Osteocyte (in vitro differentiated cells): ENCODE results near the gene ACR. TPM values are rescaled to one million over a fixed set of nuclear protein-coding genes. Genes with fewer than 3 reads are reported as not detected.

ENCODE experiments used
- DNase-seq: peaks from one replicate; pipeline ENCODE4 v3.0.0; 2021; ENCODE audit warnings: mixed read lengths; ENCODE audit not compliant: unreplicated experiment; ENCODE audit errors: extremely low spot score
- H3K27ac Mint-ChIP-seq: one replicate; pipeline ENCODE4 v1.8.0; 2021; ENCODE audit warnings: mild to moderate bottlenecking, mixed read lengths; ENCODE audit not compliant: unreplicated experiment
- H3K27me3 Mint-ChIP-seq: one replicate; pipeline ENCODE4 v1.8.0; 2021; ENCODE audit warnings: mixed read lengths; ENCODE audit not compliant: unreplicated experiment
- H3K36me3 Mint-ChIP-seq: one replicate; pipeline ENCODE4 v1.8.0; 2021; ENCODE audit warnings: mixed read lengths; ENCODE audit not compliant: unreplicated experiment
- H3K4me1 Mint-ChIP-seq: one replicate; pipeline ENCODE4 v1.8.0; 2021; ENCODE audit warnings: mixed read lengths; ENCODE audit not compliant: unreplicated experiment
- H3K4me3 Mint-ChIP-seq: one replicate; pipeline ENCODE4 v1.8.0; 2021; ENCODE audit warnings: mild to moderate bottlenecking, moderate library complexity, mixed read lengths; ENCODE audit not compliant: unreplicated experiment
- H3K9me3 Mint-ChIP-seq: one replicate; pipeline ENCODE4 v1.8.0; 2021; ENCODE audit warnings: mixed read lengths; ENCODE audit not compliant: unreplicated experiment
- long read RNA-seq: library from polyadenylated mRNA; unstranded; transcript quantifications from one replicate; pipeline ENCODE4 v2.0.0, GENCODE V29; 2021
- total RNA-seq: library from RNA; stranded (reverse); gene quantifications from 2 replicates; pipeline ENCODE4 v1.2.1, GENCODE V29; 2021
- TF ChIP-seq, protein P1 (sequence below): fragments of 200-600 bp; sonication (generic); IDR thresholded peaks from 2 replicates; pipeline ENCODE4 v1.5.0; 2021; ENCODE audit warnings: antibody characterized with exemption, mild to moderate bottlenecking, moderate library complexity

The ACR gene
- not detected in 2 replicates for total RNA-seq
- long read RNA-seq = 0 reads

DNA sequence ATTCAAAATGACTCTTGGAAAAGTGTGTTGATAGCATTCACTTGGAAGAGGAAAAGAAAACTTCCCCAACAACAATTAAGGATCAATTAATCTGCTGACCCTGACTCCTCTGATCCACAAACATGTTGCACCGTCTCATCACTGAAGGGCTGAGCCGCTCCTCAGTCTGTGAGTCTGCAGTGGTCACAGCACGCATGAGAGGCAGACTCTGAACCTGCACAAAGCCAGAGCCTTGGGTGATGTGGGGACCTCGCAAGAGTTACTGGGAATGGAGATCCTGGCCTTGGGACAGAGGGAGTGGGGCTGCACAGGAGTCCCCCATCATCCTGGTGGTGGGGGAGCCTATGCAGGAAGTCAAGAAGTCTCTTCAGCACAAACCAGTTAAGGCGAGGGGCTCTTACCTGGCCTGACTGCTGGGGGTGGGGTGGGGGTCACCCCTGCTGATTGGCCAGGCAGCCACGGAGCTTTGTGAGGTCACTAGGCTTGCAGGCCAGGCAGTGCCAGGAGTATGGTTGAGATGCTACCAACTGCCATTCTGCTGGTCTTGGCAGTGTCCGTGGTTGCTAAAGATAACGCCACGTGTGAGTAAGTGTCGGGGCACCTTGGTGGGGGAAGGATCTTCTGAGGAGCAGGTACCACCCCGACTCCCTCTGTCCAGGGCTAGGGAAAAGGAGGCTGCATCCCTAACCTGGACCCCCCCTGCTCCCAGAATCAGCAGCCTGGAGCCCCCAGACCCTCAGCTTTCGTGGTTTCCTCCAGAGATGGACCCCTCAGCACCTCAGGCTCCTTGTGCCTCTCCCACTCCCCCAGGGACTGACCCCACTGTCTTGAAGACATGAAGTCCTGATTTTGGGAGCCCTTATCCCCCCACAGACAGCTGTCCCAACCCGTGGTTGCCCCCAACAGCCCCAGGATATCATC lies at the start of gene ACR:
Gene ACR, plus strand, starts transcription at position 477 of the 921 bp plus-strand sequence. Its CDS starts 32 bp downstream, at position 509.
- Mint-ChIP-seq H3K4me1 (peaks cover 5% of the 10 kb centered on the region), H3K36me3 (no peaks in the 10 kb centered on the region), H3K4me3 (no peak within 1 kb of the TSS), H3K9me3 (no peaks in the 10 kb centered on the region), H3K27me3 (peaks cover 23% of the 10 kb centered on the region), H3K27ac (no peak within 1 kb of the TSS)
- DNase-seq = peak; percentile 70
- TF ChIP-seq, protein P1, sequence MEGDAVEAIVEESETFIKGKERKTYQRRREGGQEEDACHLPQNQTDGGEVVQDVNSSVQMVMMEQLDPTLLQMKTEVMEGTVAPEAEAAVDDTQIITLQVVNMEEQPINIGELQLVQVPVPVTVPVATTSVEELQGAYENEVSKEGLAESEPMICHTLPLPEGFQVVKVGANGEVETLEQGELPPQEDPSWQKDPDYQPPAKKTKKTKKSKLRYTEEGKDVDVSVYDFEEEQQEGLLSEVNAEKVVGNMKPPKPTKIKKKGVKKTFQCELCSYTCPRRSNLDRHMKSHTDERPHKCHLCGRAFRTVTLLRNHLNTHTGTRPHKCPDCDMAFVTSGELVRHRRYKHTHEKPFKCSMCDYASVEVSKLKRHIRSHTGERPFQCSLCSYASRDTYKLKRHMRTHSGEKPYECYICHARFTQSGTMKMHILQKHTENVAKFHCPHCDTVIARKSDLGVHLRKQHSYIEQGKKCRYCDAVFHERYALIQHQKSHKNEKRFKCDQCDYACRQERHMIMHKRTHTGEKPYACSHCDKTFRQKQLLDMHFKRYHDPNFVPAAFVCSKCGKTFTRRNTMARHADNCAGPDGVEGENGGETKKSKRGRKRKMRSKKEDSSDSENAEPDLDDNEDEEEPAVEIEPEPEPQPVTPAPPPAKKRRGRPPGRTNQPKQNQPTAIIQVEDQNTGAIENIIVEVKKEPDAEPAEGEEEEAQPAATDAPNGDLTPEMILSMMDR = no peak

GRCh38 chr22:50688448-50688847 lies 49.6 kb upstream of the ACR start:
- no peak overlapping the region for H3K27ac Mint-ChIP-seq
- peaks cover 14% of the 10 kb centered on the region for H3K4me1 Mint-ChIP-seq
- peaks cover 7% of the 10 kb centered on the region for H3K27me3 Mint-ChIP-seq
- H3K36me3 Mint-ChIP-seq = no peaks in the 10 kb centered on the region
- H3K4me3 Mint-ChIP-seq = no peak overlapping the region
- H3K9me3 Mint-ChIP-seq = peaks cover 11% of the 10 kb centered on the region
- TF ChIP-seq, protein P1 = no peak
- DNase-seq = peak; percentile 78

GRCh38 chr22:50691521-50691920 lies 46.5 kb upstream of the ACR start:
- Mint-ChIP-seq H3K9me3 (peaks cover 11% of the 10 kb centered on the region), H3K36me3 (no peaks in the 10 kb centered on the region), H3K27ac (no peak overlapping the region), H3K4me3 (no peak overlapping the region), H3K27me3 (peaks cover 11% of the 10 kb centered on the region), H3K4me1 (no peaks in the 10 kb centered on the region)
- TF ChIP-seq, protein P1 = peak; percentile 58
- no peak for DNase-seq

- H3K27me3 Mint-ChIP-seq = peaks cover 11% of the 10 kb centered on the region
- H3K9me3 Mint-ChIP-seq = peaks cover 11% of the 10 kb centered on the region
- TF ChIP-seq, protein P1 = no peak
- H3K36me3 Mint-ChIP-seq = no peaks in the 10 kb centered on the region
- peaks cover 4% of the 10 kb centered on the region for H3K4me1 Mint-ChIP-seq
- H3K27ac Mint-ChIP-seq = no peak overlapping the region
- no peak for DNase-seq
- H3K4me3 Mint-ChIP-seq = no peak overlapping the region
These were observed 44.5 kb upstream of the ACR start for GRCh38 chr22:50693462-50693861.

DNA sequence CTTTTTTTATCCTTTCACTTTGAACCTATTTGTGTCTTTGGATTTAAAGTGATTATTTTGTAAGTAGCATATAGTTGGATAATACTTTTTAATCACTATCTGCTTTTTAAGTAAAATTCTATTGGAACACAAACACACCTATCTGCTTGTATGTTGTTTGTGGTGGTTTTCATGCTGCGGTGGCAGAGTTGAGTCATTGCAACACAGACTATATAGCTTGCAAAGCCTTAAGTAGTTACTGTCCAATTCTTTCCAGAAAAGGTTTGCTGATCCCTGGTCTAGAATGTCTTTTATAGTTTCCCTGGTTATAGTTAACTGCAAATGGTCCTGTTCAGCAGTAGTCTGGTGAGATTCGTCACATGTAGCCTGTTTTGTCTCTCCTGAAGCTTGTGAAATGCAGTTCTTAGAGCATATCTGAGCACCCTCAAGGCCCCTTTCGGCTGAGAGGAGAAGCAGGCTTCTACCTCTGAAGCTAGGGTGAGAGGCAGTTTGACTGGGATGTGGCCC lies 43.9 kb upstream of the ACR start:
- H3K27ac Mint-ChIP-seq = no peak overlapping the region
- H3K36me3 Mint-ChIP-seq = no peaks in the 10 kb centered on the region
- H3K9me3 Mint-ChIP-seq = peaks cover 11% of the 10 kb centered on the region
- TF ChIP-seq, protein P1 = no peak
- no peak for DNase-seq
- peaks cover 9% of the 10 kb centered on the region for H3K4me1 Mint-ChIP-seq
- H3K4me3 Mint-ChIP-seq = no peak overlapping the region
- H3K27me3 Mint-ChIP-seq = peaks cover 11% of the 10 kb centered on the region
